Hematopoietic multipotent progenitor cell treated with erythropoietin and hydrocortisone succinate and interleukin-3 and kit ligand, for 4 days (in vitro differentiated cells): ENCODE data around the gene KIF25.
"Not testable (repeated sequence)": the region's sequence is repeated elsewhere in the genome, so short reads cannot be mapped to it uniquely, and the experiment has no call there.

Experiments used
- DNase-seq: peaks from one replicate; pipeline ENCODE4 v3.0.0-alpha.2; 2015

Gene KIF25

DNA sequence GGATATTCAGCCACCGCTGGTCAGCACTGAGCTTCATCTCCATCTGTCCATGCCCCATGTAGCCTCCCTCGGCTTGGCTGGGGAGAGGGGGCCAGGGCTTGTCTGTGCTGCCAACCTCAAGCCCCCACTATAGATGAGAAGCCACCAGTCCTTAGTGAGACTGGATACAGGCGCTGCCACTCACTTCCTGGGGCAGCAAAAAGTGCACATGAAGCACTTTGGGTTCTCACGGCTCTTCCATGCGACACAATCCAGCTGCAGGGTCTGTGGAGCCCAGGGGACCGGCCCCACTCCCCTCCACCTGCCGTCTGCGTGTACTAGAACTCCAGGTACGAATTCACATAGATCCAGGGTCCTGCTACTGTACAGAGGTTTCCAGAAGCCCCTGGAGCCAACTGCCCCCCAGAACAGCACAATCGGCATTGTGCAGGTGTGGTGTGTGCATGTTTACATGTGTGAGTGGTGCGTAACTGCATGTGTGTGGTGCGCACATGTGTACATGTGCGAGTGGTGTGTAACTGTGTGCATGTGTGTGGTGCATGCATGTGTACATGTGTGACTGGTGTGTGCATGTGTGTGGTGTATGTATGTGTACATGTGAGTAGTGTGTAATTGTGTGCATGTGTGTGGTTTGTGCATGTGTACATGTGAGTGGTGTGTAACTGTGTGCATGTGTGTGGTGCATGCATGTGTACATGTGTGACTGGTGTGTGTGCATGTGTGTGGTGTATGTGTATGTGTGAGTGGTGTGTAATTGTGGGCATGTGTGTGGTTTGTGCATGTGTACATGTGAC lies 76.7 kb downstream of the KIF25 start:
- no peak for DNase-seq

DNA sequence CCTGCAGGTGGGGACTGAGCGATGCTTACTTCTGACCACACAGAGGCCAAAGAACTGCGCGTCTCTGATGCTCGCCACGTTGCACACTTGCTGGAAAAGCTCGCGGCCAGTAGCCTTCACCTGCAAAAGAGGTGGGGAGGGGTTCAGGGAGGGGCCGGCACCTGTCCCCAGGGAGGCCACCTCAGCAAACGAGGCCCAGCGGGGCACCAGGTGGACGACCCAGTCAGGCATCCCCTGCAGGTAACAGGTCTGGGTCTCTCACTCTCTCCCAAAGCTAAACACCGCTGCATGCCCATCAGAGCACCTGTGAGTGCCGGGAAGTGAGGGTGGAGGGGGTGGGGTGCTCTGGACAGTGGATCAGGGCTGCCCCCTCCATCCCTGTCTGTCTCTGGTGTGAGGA lies 77.7 kb downstream of the KIF25 start:
- no peak for DNase-seq

DNA sequence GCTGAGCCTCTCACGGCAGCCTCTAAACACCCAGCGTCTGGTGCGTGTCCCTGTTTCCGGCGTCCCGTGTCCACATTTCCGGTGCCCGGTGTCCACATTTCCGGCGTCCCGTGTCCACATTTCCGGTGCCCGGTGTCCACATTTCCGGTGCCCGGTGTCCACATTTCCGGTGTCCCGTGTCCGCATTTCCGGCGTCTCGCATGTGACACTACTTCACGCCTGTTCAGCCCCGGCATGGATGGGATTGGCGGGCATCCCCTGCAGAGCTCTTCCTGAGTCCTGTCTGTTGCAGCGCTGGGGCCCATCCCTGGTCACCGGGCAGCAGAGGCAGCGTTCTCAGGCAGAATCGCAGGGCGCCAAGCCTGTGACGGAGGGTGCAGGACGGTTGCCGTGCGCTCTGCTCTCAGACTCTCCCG lies 78.3 kb downstream of the KIF25 start:
- no peak for DNase-seq

DNA sequence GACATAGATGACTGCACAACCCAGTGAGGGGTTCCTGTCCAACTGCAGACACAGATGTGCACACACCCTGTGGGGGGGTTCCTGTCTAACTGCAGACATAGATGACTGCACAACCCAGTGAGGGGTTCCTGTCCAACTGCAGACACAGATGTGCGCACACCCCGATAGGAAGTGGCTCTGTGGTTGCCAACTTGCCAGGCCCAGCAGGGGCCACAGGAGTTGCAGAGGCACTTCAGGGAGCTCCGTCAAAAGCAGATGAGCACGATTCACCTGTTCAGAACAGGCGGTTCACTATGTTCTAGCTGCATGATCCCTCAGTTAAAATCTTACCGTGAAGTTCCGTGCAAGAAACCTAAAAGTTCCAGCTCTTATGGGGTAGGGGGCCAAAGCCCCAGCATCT lies 79.9 kb downstream of the KIF25 start:
- DNase-seq: not testable (repeated sequence)

DNA sequence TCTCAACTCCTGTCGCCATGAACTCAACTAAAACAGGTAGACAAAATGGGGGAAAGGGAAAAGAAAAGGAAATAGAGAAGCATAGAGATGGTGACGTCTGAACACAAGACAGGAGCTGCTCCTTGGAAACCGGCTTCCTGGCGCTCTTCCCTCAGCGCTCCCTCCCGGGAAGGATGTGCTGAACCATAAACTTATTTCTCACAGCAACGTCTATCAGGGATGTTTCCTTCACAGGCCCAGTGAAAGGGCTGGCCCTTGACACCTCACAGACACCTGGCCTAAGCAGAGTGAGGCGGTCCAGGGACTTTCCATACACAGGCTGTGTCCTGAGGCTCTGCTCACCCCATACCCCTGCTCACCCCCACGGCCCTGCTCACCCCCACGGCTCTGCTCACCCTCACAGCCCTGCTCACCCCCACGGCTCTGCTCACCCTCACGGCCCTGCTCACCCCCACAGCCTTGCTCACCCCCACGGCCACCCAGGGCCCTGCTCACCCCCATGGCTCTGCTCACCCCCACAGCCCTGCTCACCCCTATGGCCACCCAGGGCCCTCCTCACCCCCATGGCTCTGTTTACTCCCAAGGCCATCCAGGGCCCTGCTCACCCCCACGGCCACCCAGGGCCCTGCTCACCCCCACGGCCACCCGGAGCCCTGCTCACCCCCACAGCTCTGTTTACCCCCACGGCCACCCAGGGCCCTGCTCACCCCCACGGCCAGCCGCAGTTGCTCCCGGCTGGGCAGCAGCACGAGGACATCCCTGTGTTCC lies 80.9 kb downstream of the KIF25 start:
- DNase-seq: no peak

DNA sequence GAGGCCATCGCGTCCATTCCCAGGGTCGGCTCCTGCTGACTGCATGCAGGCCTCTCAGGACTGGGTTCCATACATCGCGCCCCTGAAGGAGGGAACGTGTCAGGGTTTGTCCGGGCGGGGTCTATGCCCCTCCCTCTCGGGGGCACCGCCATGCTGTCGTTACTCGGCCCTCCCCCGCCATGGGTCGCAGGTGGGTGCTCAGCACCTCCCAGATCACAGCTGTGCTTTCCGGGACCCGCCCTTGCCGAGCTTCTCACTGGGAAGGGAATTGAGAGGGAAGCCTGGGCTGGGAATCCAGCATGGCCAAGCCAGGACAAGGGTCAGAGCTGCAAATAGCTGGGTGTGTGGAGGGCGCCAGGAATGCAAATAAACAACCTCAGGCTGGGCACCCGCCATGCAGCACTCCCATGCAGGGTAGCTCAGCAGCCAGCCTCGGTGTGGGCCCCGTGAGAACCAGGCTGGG lies 81.5 kb downstream of the KIF25 start, which contains the start of gene FRMD1:
FRMD1 (minus strand) TSS at position 270 of the 463 bp plus-strand sequence; CDS start at position 152, 118 bp downstream.
- no peak for DNase-seq

DNA sequence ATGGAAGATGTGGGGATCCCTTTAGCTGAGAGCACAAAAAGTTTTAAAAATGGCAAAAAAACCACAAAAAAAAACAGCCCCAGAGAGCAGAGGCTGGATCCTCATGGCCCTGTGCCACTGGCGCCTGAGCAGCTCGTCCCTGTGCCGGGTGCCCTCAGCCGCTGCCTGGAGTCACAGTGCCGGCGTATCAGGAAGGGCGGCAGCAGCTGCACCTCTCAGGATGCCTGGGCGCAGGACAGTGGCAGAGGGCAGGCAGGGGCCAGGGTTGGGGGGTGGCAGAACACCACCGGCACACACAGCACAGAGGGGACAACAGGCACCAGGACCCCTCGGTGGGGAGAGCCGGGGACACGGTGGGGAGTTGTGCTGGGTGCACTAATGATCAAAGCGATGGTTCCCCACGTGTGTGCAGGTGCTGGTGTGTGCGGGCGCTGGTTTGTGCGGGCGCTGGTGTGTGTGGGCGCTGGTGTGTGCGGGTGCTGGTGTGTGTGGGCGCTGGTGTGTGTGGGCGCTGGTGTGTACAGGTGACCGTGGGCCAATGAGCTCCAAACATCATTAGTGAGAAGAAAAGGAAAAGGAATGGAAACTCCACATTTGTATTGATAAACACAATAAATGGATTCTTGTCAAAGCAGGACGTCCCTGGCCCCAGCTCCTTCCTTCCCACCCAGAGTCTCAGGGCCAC lies 83.1 kb downstream of the KIF25 start:
- DNase-seq: no peak

DNA sequence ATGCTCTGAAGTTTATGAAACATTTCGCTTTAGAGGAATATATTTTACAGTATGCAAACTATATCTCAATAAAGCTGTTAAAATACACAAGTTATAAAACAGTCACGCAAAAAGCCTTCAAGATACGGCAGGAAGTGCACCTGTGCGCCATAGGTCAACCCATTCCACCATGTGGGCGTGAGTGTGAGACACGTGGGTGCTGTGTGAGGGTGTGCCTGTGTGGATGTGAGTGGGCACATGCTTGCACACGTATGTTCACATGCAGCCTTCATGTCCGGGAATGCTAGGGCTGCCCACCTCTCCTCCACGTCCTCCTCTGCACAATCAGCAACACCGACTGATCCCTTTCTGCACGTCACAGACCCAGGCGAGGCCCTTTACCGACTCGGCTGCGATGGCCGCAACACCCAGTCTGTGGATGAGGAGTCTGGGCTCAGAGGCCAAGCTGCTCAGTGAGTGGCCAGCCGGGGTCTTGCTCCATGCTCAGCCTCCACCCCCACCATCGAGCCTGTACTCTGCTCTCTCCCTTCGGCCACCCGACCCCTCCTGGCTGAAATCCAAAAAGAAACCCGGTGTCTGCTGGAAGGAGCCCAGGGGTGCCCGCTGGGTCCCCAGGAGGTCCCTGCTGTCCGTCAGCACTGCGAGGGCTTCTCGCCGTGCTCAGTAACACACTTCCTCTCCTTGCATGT lies 84.5 kb downstream of the KIF25 start:
- DNase-seq: no peak

DNA sequence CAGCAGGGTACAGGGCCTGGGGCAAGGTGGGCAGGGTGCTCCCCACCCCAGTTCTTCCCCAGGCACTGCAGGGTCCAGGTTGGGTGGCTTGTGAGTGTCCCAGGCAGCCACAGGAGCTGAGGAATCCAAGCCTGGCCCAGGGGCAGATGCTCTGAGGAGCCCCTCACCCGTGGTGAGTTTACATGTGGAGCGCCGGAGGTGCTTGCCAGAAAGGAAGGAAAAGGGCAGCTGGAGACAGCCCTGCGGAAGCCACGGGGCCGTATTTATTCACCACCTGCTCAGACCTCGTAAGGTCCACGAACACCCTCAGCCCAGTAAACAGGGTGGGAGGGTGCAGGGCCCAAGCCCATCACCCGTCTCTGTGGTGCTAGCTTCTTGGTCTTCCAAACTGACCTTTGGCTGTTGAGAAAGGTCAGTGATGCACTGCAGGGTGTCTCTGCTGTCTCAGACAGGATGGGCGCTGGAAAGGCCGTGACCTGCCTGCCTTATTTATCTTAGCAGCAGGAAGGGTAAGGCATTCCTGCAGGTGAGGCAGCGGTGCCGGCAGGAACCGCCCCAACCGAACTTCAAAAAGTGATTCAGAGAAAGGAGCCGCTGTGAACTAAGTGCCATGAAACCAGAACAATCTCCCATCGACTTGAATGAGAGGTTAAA lies 85.5 kb downstream of the KIF25 start:
- DNase-seq: no peak

DNA sequence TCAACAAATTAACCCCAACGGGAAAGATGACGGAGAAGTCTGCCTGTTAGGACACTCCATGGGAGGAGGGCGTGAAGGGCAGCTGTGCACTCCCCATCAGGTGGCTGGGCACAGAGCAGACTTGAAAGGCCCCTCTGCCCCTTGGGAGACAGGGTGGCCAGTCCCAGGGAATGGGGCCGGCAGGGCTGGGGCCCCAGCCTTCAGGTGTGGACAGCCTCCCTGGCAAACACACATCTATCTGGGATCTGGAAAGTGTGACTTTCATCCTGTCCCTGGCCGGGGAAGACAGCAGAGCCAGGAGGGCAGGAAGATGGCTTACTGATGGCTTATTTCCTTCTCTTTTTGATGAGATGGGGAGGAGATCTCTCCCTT lies 86.0 kb downstream of the KIF25 start:
- no peak for DNase-seq

DNA sequence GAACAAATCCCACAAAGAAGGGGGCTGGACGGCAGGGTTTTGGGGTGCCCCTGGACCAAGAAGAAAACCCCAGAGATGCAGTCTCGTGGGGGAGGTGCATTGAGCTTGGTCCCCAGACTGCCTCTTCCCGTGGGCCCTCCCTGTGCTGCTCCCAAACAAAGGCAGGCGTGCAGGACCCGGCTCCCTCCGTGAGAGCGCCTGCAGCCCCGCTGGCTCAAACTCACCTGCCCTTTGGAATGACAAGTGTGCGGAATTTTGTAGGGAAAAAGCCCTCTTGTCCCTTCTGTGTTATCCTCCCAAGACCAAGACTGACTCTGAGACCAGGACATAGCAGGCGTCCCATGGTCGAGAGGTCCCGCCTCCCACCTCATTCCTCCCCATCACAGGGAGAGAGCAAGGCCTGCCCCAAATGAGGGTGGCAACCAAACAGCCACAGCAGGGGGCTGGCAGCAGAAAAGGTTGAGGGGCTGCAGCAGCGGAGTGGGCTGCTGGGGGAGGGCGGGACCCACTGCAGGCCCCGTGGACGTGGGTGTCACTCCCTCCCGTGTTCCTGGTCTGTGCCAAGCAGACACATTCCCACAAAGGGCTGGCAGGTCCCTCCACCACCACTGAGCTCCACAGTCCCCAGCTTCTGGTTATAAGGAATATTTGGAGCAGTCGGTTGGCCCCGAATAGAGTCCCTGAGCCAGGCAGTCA lies 87.1 kb downstream of the KIF25 start:
- DNase-seq: no peak

DNA sequence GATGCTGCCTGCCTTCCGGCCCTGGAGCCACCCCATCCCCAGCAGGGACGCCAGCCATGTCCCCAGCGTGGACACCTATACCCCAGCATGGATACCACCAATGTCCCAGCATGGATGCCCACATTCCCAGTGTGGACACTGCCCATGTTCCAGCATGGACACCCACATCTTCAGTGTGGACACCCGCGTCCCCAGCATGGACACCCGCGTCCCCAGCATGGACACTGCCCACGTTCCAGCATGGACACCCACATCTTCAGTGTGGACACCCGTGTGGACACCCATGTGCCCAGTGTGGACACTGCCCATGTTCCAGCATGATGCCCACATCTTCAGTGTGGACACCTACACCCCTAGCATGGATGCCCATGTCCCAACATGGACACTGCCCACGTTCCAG lies 88.6 kb downstream of the KIF25 start:
- DNase-seq: no peak

DNA sequence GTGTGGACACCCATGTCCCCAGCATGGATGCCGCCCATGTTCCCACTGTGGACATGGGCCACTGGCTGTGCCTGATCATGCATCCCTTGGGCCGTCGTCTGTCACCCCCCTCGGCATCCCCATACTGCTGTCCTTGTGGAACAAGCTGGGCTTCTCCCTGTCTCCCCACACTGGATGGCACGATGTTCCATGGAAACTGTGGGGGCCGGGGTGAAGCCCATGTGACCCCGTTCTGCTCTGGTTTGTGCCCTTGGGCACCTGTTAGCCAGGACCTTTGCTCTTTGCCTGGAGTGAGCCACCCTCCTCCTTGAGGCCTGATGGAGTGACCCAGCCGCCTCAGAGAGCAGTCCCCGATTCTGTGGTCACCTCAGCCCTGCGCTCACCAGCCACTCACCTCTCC lies 89.1 kb downstream of the KIF25 start:
- DNase-seq: no peak

DNA sequence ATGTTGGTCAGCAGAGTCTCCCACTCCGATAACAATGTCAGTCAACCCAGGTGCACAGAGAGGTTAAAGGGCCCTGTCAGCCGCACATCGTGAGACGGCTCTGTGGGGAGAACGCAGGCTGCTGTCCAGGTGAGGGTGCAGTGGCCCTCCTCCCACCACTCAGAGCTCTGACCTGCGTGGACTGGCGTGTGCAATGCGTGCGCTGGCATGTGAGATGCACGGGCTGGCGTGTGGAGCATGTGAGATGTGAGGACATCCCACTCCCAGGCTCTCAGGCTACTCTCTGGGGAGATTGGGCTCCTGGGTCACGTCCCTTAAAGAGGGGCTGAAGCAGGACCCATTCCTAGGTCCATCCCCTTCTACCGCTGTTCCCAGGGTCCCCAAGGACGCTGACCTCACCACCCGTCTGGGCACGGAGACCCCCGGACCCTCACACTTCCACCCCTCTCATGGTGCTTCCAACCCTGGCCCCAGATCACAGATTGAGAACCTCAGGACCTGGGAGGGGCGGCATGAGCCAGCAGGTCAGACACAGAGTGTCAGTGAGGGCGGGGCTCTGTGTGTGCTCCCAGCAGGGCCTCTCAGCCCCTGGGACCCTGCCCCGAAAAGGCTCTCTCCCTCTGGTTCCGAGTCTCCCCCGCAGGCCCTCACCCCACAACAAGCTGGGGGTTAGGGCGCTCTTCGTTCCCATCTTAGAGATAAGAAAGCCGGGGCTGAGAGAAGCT lies 90.1 kb downstream of the KIF25 start:
- DNase-seq: no peak

DNA sequence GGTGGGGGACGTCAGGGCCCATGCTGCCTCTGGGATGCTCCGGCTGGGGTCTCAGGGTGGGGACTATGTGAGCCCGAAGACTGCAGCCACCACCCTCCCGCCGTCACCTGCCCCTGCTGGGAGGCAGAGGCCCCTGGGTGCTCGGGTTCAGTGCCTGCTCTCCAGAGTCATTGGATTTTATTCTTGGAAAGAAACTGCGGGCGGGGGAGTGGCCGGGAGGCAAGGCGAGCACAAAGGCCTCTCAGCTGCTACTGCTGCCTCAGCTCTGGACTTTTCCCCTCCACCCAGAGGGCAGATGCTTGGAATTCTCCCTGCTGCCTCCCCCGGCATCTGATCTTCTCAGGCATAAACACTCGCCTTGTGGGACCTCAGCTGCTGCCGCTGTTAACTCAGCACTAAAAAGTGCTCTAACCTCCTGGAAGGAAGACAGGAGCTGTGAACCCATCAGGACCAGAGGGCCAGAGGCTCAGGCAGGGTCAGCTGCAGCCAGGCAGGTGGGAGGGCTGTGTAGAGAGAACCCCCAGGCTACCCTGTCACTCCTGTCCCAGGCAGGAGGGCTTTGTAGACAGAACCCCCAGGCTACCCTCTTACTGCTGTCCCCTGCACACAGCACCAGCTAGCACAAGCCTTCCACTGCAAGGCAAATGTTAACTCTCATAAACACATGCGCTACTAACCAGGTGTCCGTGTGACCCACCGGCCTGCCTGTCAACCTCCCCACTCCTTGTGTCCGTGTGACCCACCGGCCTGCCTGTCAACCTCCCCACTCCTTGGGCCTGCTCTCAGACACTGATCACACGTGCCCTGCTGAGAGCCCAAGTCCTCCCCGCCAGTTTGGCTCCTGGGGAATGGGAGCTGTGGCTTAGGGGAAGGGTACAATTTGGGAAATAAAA lies 90.9 kb downstream of the KIF25 start:
- DNase-seq: no peak

DNA sequence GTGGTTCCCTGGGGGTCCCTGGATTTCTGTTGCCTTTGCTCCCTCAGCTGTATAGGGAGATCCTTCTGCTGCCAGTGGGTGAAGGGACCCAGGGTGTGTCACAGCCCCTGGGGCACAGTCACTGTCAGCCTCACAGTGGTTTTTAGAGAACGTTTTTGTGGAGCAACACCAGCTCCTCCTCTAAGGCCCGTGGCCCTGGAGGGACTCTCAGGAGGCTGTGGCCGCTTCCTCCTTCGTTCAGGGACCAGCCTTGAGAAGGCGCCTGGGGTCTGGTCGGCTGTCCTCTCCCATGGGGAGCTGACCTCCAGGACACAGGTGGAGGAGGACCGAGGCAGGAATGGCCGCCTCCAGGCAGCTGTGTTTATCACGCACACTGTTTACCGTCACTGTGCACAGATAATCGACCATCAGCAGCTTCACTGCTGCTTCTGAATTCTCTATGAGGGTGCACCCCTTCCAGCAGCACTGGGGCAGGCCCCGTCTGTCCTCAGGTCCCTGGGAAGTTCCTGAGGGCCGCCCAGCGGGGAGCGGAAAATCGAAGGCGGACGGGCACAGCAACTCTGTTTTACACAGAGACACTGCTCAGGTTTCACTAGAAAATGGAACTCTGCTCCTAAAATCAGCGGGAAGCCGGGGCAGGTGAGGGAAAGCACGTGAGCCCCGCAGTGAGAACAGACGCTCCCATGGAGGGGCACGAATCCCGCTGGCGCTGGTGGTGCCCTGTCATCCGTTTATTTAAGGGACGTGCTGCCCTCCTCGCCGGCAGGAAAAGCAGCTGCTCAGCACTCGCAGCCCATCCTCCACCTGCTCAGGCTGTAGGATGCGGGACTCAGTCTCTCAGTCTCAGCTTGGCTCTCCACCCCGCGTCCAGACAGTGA lies 92.0 kb downstream of the KIF25 start:
- no peak for DNase-seq

DNA sequence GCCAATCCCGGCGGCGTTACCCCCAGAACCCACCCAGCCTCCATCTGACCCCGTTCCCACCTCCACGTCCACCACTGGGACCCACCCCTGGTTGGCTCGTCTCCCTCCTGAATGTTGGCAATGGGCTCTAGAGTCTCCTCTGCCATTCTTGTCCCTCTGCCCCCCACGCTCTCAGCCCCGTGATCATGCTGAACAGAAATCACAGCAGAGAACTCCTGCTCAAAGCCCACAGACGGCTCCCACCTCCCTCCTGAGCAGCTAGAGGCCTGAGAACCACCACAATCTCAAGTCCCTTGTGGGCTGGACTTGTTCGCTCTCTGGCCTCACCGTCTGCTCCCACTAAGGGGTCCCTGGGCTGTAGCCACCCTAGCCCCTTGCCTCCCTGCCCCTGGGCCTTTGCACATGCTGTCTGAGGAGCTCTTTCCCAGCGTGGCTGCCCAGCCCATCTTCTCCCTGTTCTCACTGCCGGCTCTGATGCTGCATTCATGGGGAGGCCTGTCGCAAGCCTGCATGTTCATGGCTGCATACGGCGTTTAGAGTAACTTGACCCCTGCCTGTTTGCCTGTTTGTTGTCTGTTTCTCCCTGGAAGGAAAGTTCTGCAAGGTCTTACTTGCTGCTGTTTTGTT lies 92.7 kb downstream of the KIF25 start:
- no peak for DNase-seq

DNA sequence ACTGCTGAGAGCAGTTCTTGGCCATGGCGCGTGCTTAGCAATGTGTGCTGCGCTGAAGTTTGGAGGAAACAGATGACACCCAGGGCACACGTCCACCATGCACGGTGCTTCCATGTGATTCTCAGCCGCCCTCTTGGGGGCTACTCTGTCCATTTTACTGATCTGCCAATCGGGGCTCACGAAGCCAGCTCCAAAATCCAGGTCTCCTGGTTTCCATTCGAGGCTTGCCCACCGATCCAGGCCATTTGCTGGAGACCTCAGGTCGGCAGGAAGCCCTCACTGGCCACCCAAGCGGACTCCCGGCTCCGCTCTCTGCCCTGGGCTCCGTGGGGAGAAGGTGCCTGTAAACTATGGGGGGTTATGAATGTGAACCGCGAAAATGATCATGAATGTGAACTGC lies 93.2 kb downstream of the KIF25 start:
- no peak for DNase-seq
